Mucosa of rectum (tissue), 2 donors: ENCODE measurements around the gene IRF2BPL.

Source experiments
- H3K27ac ChIP-seq, 2 donors: one replicate each; pipeline ENCODE4 v1.7.0; 2013; ENCODE audit warnings: inconsistent platforms in 2 of 2, low read depth in 2 of 2, low read length in 2 of 2
- H3K27me3 ChIP-seq, 2 donors: one replicate each; pipeline ENCODE4 v1.7.0; 2013; ENCODE audit warnings: low read length in 2 of 2; ENCODE audit not compliant: control insufficient read depth in 2 of 2, insufficient read depth in 2 of 2
- H3K36me3 ChIP-seq, 2 donors: one replicate each; pipeline ENCODE4 v1.7.0; 2013; ENCODE audit warnings: low read length in 2 of 2; ENCODE audit not compliant: control insufficient read depth in 2 of 2, insufficient read depth in 2 of 2
- H3K4me1 ChIP-seq, 2 donors: one replicate each; pipeline ENCODE4 v1.7.0; 2013; ENCODE audit warnings: low read length in 2 of 2, mild to moderate bottlenecking in 1 of 2; ENCODE audit not compliant: control insufficient read depth in 2 of 2, insufficient read depth in 2 of 2
- H3K4me3 ChIP-seq, 2 donors: one replicate each; pipeline ENCODE4 v1.7.0; 2013; ENCODE audit warnings: low read length in 2 of 2
- H3K9ac ChIP-seq, 2 donors: one replicate each; pipeline ENCODE4 v1.7.0; 2013; ENCODE audit warnings: low read length in 2 of 2, low read depth in 1 of 2, mild to moderate bottlenecking in 1 of 2
- H3K9me3 ChIP-seq, 2 donors: one replicate each; pipeline ENCODE4 v1.7.0; 2013; ENCODE audit warnings: low read length in 2 of 2; ENCODE audit not compliant: control insufficient read depth in 2 of 2
- donor health status: healthy.
- donor health status: Normal muscosa, but diverticular disease.

Gene IRF2BPL

GRCh38 chr14:76975051-76975450 is 53.5 kb downstream of the IRF2BPL start:
- no peaks in the 10 kb centered on the region for H3K36me3 ChIP-seq
- H3K9ac ChIP-seq: no peak overlapping the region
- no peaks in the 10 kb centered on the region for H3K27me3 ChIP-seq
- peaks cover 0 to 4% of the 10 kb centered on the region in 2 donors for H3K4me1 ChIP-seq
- no peak overlapping the region for H3K27ac ChIP-seq
- no peaks in the 10 kb centered on the region for H3K9me3 ChIP-seq
- H3K4me3 ChIP-seq: no peak overlapping the region
